H1 (cell line): ENCODE results near the gene MLH3. TPM values are rescaled to one million over a fixed set of nuclear protein-coding genes. Genes with fewer than 3 reads are reported as not detected.

ENCODE experiments used
- CTCF ChIA-PET: fragments of 300-600 bp; sonication (Branson Sonifier 250); formaldehyde crosslinking; loops from one replicate; lab custom pipeline; 2021; ENCODE audit not compliant: partially characterized antibody; lab: Charles Lee
- POLR2A ChIA-PET: fragments of 300-600 bp; sonication (Branson Sonifier 250); formaldehyde crosslinking; loops from one replicate; lab custom pipeline; 2021; ENCODE audit warnings: inconsistent platforms; ENCODE audit not compliant: partially characterized antibody; lab: Charles Lee
- DNase-seq, 2 experiments: peaks; one replicate each; pipeline versions ENCODE4 v3.0.0 to v3.0.0-alpha.2; 2010 to 2022; ENCODE audit warnings: low spot score in 2 of 2, low read depth in 1 of 2, mixed read lengths in 1 of 2
- FAIRE-seq: peaks from 2 replicates; lab custom pipeline; 2011; peaks lifted over from hg19 to GRCh38; lab: Jason Lieb, UNC
- H2AFZ ChIP-seq: 2 replicates; pipeline ENCODE4 v1.8.1; 2012; ENCODE audit warnings: low read length, inconsistent platforms
- H2AK5ac ChIP-seq: 2 replicates; pipeline ENCODE4 v1.6.1; 2013; ENCODE audit warnings: low read depth, low read length
- H2BK120ac ChIP-seq: replicated peaks from 2 replicates; pipeline ENCODE3; 2013; ENCODE audit warnings: low read depth, low read length, inconsistent platforms
- H2BK12ac ChIP-seq: 2 replicates; pipeline ENCODE4 v1.6.1; 2013; ENCODE audit warnings: low read depth, low read length
- H2BK15ac ChIP-seq: 2 replicates; pipeline ENCODE4 v1.6.1; 2013; ENCODE audit warnings: low read length
- H2BK20ac ChIP-seq: 2 replicates; pipeline ENCODE4 v1.6.1; 2013; ENCODE audit warnings: low read length
- H2BK5ac ChIP-seq: 2 replicates; pipeline ENCODE4 v1.6.1; 2013; ENCODE audit warnings: low read depth, low read length
- H3K14ac ChIP-seq: 2 replicates; pipeline ENCODE4 v1.6.1; 2013; ENCODE audit warnings: inconsistent platforms; ENCODE audit not compliant: insufficient read length
- H3K18ac ChIP-seq: 2 replicates; pipeline ENCODE4 v1.6.1; 2013; ENCODE audit warnings: low read length; ENCODE audit errors: extremely low read depth
- H3K23ac ChIP-seq: 2 replicates; pipeline ENCODE4 v1.6.1; 2013; ENCODE audit warnings: inconsistent platforms; ENCODE audit not compliant: insufficient read length
- H3K23me2 ChIP-seq: 2 replicates; pipeline ENCODE4 v1.6.1; 2013; ENCODE audit warnings: low read depth, low read length
- H3K27ac ChIP-seq: 2 replicates; pipeline ENCODE4 v1.6.1; 2011; ENCODE audit warnings: low read depth, low read length, inconsistent platforms
- H3K27me3 ChIP-seq, 4 experiments: replicated peaks in 1 of 4; 1 replicate in 1 of 4; 2 replicates in 3 of 4; pipeline versions ENCODE4 v1.6.1 to v1.8.1; 2011 to 2013; ENCODE audit warnings: low read length in 3 of 4, mild to moderate bottlenecking in 3 of 4, inconsistent platforms in 2 of 4, mixed read lengths in 2 of 4, moderate library complexity in 1 of 4; ENCODE audit not compliant: control insufficient read depth in 3 of 4, insufficient read depth in 3 of 4; ENCODE audit errors: extremely low read depth in 1 of 4
- H3K36me3 ChIP-seq, 4 experiments: 2 replicates each; pipeline versions ENCODE4 v1.6.1 to v1.8.1; 2011 to 2013; ENCODE audit warnings: mild to moderate bottlenecking in 4 of 4, low read length in 3 of 4, moderate library complexity in 2 of 4, control low read depth in 1 of 4, inconsistent platforms in 1 of 4; ENCODE audit not compliant: insufficient read depth in 4 of 4, control insufficient read depth in 2 of 4
- H3K4ac ChIP-seq: replicated peaks from 2 replicates; pipeline ENCODE3; 2013; ENCODE audit warnings: low read length, low read depth, mixed read lengths, inconsistent platforms; ENCODE audit not compliant: insufficient read length
- H3K4me1 ChIP-seq, 4 experiments: replicated peaks in 1 of 4; 1 replicate in 1 of 4; 2 replicates in 3 of 4; pipeline versions ENCODE4 v1.6.1 to v1.8.1; 2011 to 2013; ENCODE audit warnings: low read length in 3 of 4, inconsistent platforms in 2 of 4, mixed read lengths in 1 of 4; ENCODE audit not compliant: insufficient read depth in 4 of 4, control insufficient read depth in 3 of 4
- H3K4me2 ChIP-seq, 2 experiments: 2 replicates each; pipeline versions ENCODE4 v1.6.1 to v1.8.1; 2011 to 2013; ENCODE audit warnings: low read depth in 2 of 2, low read length in 2 of 2, control low read depth in 1 of 2, inconsistent platforms in 1 of 2, mild to moderate bottlenecking in 1 of 2; ENCODE audit not compliant: insufficient read depth in 1 of 2
- H3K4me3 ChIP-seq, 4 experiments: fragments of 200-600, 300-600 bp in 1 of 4; sonication (generic), shearing (Covaris generic), sonication (Bioruptor Twin) in 1 of 4; 2 replicates each; pipeline versions ENCODE4 v1.5.1 to v1.8.1; 2011 to 2016; ENCODE audit warnings: low read length in 4 of 4, low read depth in 3 of 4, control low read depth in 2 of 4, inconsistent platforms in 2 of 4, mild to moderate bottlenecking in 2 of 4, mixed read lengths in 1 of 4, moderate library complexity in 1 of 4; ENCODE audit not compliant: insufficient read depth in 2 of 4; ENCODE audit errors: extremely low read depth in 1 of 4
- H3K56ac ChIP-seq: replicated peaks from 2 replicates; pipeline ENCODE3; 2013; ENCODE audit warnings: low read depth, mild to moderate bottlenecking, mixed read lengths, low read length, inconsistent platforms; ENCODE audit not compliant: insufficient read length
- H3K79me1 ChIP-seq: 2 replicates; pipeline ENCODE4 v1.6.1; 2013; ENCODE audit warnings: low read depth, low read length, control low read depth
- H3K79me2 ChIP-seq, 2 experiments: 2 replicates each; pipeline versions ENCODE4 v1.6.1 to v1.8.1; 2012 to 2013; ENCODE audit warnings: low read length in 2 of 2, mild to moderate bottlenecking in 2 of 2, inconsistent platforms in 1 of 2; ENCODE audit not compliant: insufficient read depth in 2 of 2, control insufficient read depth in 1 of 2
- H3K9ac ChIP-seq, 4 experiments: replicated peaks in 1 of 4; 1 replicate in 1 of 4; 2 replicates in 3 of 4; pipeline versions ENCODE4 v1.6.1 to v1.8.1; 2011 to 2013; ENCODE audit warnings: low read depth in 3 of 4, low read length in 3 of 4, control low read depth in 2 of 4, mild to moderate bottlenecking in 2 of 4, moderate library complexity in 2 of 4, inconsistent platforms in 1 of 4; ENCODE audit errors: extremely low read depth in 1 of 4
- H3K9me3 ChIP-seq, 2 experiments: 2 replicates each; pipeline versions ENCODE4 v1.6.1 to v1.8.1; 2012 to 2013; ENCODE audit warnings: mild to moderate bottlenecking in 2 of 2, moderate library complexity in 2 of 2, control low read depth in 1 of 2, inconsistent platforms in 1 of 2, low read depth in 1 of 2, low read length in 1 of 2, mixed read lengths in 1 of 2; ENCODE audit not compliant: insufficient read depth in 2 of 2
- H4K20me1 ChIP-seq, 2 experiments: replicated peaks in 1 of 2; 2 replicates each; pipeline versions ENCODE3 to v1.8.1; 2011 to 2013; ENCODE audit warnings: inconsistent platforms in 2 of 2, low read length in 2 of 2, mild to moderate bottlenecking in 1 of 2; ENCODE audit not compliant: insufficient read depth in 2 of 2, control insufficient read depth in 1 of 2
- H4K5ac ChIP-seq: 2 replicates; pipeline ENCODE4 v1.6.1; 2013; ENCODE audit warnings: low read length, low read depth, mixed read lengths, inconsistent platforms; ENCODE audit not compliant: insufficient read length
- H4K8ac ChIP-seq: 2 replicates; pipeline ENCODE4 v1.8.0; 2013; ENCODE audit warnings: mild to moderate bottlenecking, moderate library complexity, low read length, inconsistent platforms; ENCODE audit not compliant: insufficient read depth; ENCODE audit errors: extremely low read depth
- H4K91ac ChIP-seq: replicated peaks from 2 replicates; pipeline ENCODE3; 2013; ENCODE audit warnings: low read length, mixed read lengths, inconsistent platforms; ENCODE audit not compliant: insufficient read length
- CEBPB ChIP-seq: IDR thresholded peaks from 2 replicates; pipeline ENCODE4 v1.6.1; 2012; ENCODE audit warnings: low read depth, low read length
- CHD1 ChIP-seq: IDR thresholded peaks from 2 replicates; pipeline ENCODE4 v1.6.1; 2012; ENCODE audit warnings: low read depth, low read length, improper control_type of control experiment
- CREB1 ChIP-seq: IDR thresholded peaks from 2 replicates; pipeline ENCODE4 v1.6.1; 2012; ENCODE audit warnings: inconsistent platforms
- FOSL1 ChIP-seq: IDR thresholded peaks from 2 replicates; pipeline ENCODE4 v1.6.1; 2011; ENCODE audit warnings: mild to moderate bottlenecking, low read depth, low read length, moderate library complexity; ENCODE audit not compliant: insufficient read depth
- NANOG ChIP-seq: IDR thresholded peaks from 2 replicates; pipeline ENCODE4 v1.6.1; 2011; ENCODE audit warnings: low read length, low read depth, mild to moderate bottlenecking, inconsistent platforms; ENCODE audit not compliant: insufficient read depth, poor library complexity, severe bottlenecking
- RXRA ChIP-seq: IDR thresholded peaks from 2 replicates; pipeline ENCODE4 v1.6.1; 2011; ENCODE audit warnings: low read depth, mild to moderate bottlenecking, low read length, moderate library complexity; ENCODE audit not compliant: insufficient read depth
- SIN3A ChIP-seq, 2 experiments: IDR thresholded peaks in 1 of 2; conservative IDR thresholded peaks in 1 of 2; 2 replicates each; pipeline ENCODE4 v1.6.1; 2011 to 2012; ENCODE audit warnings: low read length in 2 of 2, improper control_type of control experiment in 1 of 2, low read depth in 1 of 2, mild to moderate bottlenecking in 1 of 2
- SP1 ChIP-seq: IDR thresholded peaks from 2 replicates; pipeline ENCODE4 v1.6.1; 2011; ENCODE audit warnings: low read depth, low read length
- USF2 ChIP-seq: IDR thresholded peaks from 2 replicates; pipeline ENCODE4 v1.6.1; 2011; ENCODE audit warnings: low read length, improper control_type of control experiment
- YY1 ChIP-seq: IDR thresholded peaks from 2 replicates; pipeline ENCODE4 v1.6.1; 2011; ENCODE audit warnings: low read depth, mild to moderate bottlenecking, low read length
- WGBS, 2 experiments: shearing (Covaris generic) in 1 of 2; methylation state at CpG; one replicate each; pipeline versions ENCODE4 v1.1.6 to v1.1.7; 2013 to 2015; ENCODE audit warnings: low lambda C conversion rate in 2 of 2, mixed read lengths in 2 of 2, inconsistent platforms in 1 of 2, low coverage in 1 of 2, missing lambda C conversion rate in 1 of 2; ENCODE audit not compliant: insufficient replicate concordance in 2 of 2, insufficient coverage in 1 of 2, insufficient read length in 1 of 2; ENCODE audit errors: extremely low coverage in 1 of 2, missing lambda C conversion rate in 1 of 2; 5-methylcytosine and 5-hydroxymethylcytosine counted together
- polyA plus RNA-seq, 7 experiments: library from polyadenylated mRNA; depleted of rRNA in 3 of 7; stranded (reverse) in 5 of 7; unstranded in 2 of 7; fragments of >200 nt in 5 of 7; fragments of 200-250 nt in 2 of 7; gene quantifications; 1 replicate in 5 of 7; 2 replicates in 1 of 7; 4 replicates in 1 of 7; pipeline versions ENCODE4 v1.2.1 to v1.2.3, GENCODE V29; 2011 to 2013; ENCODE audit warnings: missing spikeins in 2 of 7, mixed read lengths in 2 of 7
- total RNA-seq: library from RNA; stranded (reverse); fragmentation: NEBNext Ultra II Directional; extraction: Animal tissue kit (Norgen Biotek cat#: 25700); gene quantifications from 2 replicates; pipeline ENCODE4 v1.2.1, GENCODE V29; 2021

MLH3 gene
- total and polyA plus RNA-seq, 2 of the 8 experiments (the other 6 are each of a cell fraction or from before 2014, with no cell fraction given) = 9.3 to 20.1 TPM

DNA sequence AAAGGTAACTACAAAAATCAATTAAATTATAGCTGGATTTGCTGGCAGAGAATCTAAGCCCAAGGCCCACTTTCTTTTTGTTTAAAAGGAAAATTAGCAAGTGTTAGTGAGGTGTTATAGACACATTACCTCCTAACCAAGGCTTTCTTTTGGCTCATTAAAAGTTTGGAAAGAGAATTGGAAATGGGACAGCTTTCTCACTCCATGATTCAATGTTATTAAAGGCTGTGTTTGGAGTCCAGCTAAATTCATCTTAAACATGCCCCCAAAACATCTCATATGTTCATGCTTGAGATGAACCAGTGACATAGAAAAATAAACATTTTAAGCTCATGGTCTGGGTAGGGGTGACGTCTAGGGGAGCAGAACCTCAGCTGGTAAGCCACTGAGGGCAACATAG lies 82.5 kb downstream of the MLH3 start:
- Histone ChIP-seq H3K4ac (no peak overlapping the region), H2BK15ac (no peak overlapping the region), H3K23ac (no peak overlapping the region), H2BK12ac (no peak overlapping the region), H3K79me1 (no peaks in the 10 kb centered on the region), H3K4me2 (no peak overlapping the region), H4K8ac (no peak overlapping the region), H3K27me3 (no peaks in the 10 kb centered on the region), H2BK5ac (no peak overlapping the region), H3K9ac (no peak overlapping the region), H2AK5ac (no peak overlapping the region), H2BK20ac (no peak overlapping the region), H3K18ac (no peak overlapping the region), H4K5ac (no peak overlapping the region), H2BK120ac (no peak overlapping the region), H3K56ac (no peak overlapping the region), H3K27ac (no peak overlapping the region), H3K9me3 (no peaks in the 10 kb centered on the region), H3K4me3 (no peak overlapping the region), H3K23me2 (no peaks in the 10 kb centered on the region), H3K79me2 (no peaks in the 10 kb centered on the region), H3K14ac (no peak overlapping the region), H3K36me3 (no peaks in the 10 kb centered on the region), H2AFZ (no peak overlapping the region), H3K4me1 (peaks cover 0 to 8% (median 4%) of the 10 kb centered on the region in 4 experiments), H4K20me1 (no peaks in the 10 kb centered on the region), H4K91ac (no peak overlapping the region)
- DNase-seq (no peak), FAIRE-seq (no peak)
- POLR2A ChIA-PET = interaction anchor here (1.5 to 3.0 kb wide), 3 partner anchors 9 to 16 kb away, joined by 4 to 17 read pairs (median 4); partner anchors contain the start of gene PGF
- TF ChIP-seq CEBPB = no peak
- TF ChIP-seq YY1 = no peak
- no peak for TF ChIP-seq SP1
- no peak for TF ChIP-seq CHD1
- TF ChIP-seq SIN3A (conservative IDR thresholded peaks at IDR 0.05 in 1 of 2, IDR thresholded peaks at IDR 0.05 in 1 of 2; ENCODE audit: low read depth in 1 of 2, low read length in 2 of 2) = no peak
- no peak for TF ChIP-seq FOSL1
- TF ChIP-seq RXRA = no peak
- TF ChIP-seq CREB1 = no peak
- TF ChIP-seq NANOG = no peak
- no peak for TF ChIP-seq USF2
- CTCF ChIA-PET = interaction anchor here (0.7 to 6.1 kb wide), 8 partner anchors 8 to 330 kb away, joined by 3 to 33 read pairs (median 4); partner anchors contain the start of gene PGF
- 95% methylated on average over 1 of the region's 1 CpG; no CpG with 5 or more reads in 1 of the 2 experiments for WGBS, 2 experiments
